Bronchial epithelial cell (primary cell): ENCODE data around the gene GLP2R. TPM values are rescaled to one million over a fixed set of nuclear protein-coding genes. Genes with fewer than 3 reads are reported as not detected.

Experiments used
- DNase-seq: peaks from one replicate; pipeline ENCODE4 v3.0.0-alpha.2; 2010; ENCODE audit warnings: low read depth
- FAIRE-seq: peaks from 2 replicates; lab custom pipeline; 2011; peaks lifted over from hg19 to GRCh38; lab: Jason Lieb, UNC
- H3K27me3 ChIP-seq: 2 replicates; pipeline ENCODE4 v1.5.1; 2011; ENCODE audit warnings: low read length; ENCODE audit not compliant: control insufficient read depth, insufficient read depth
- H3K36me3 ChIP-seq: 2 replicates; pipeline ENCODE4 v1.5.1; 2011; ENCODE audit warnings: low read length; ENCODE audit not compliant: control insufficient read depth, insufficient read depth
- H3K4me3 ChIP-seq: 2 replicates; pipeline ENCODE4 v1.5.1; 2011; ENCODE audit warnings: mild to moderate bottlenecking, low read depth, low read length, control low read depth
- total RNA-seq: library from RNA; depleted of rRNA; stranded (reverse); fragments of >200 nt; gene quantifications from 2 replicates; pipeline ENCODE4 v1.2.1, GENCODE V29; 2014
- TF ChIP-seq, protein P1 (sequence below): IDR thresholded peaks from 2 replicates; pipeline ENCODE4 v1.5.1; 2011; ENCODE audit warnings: mild to moderate bottlenecking, moderate library complexity, low read length, control low read depth, inconsistent platforms; ENCODE audit not compliant: insufficient read depth, severe bottlenecking

The GLP2R gene
- total RNA-seq, 1 donor from 2014 or later: under 0.01 TPM

GRCh38 chr17:9940841-9941240 lies 115.1 kb downstream of the GLP2R start:
- Histone ChIP-seq H3K4me3 (no peak overlapping the region), H3K27me3 (no peaks in the 10 kb centered on the region), H3K36me3 (no peaks in the 10 kb centered on the region)
- TF ChIP-seq, protein P1, sequence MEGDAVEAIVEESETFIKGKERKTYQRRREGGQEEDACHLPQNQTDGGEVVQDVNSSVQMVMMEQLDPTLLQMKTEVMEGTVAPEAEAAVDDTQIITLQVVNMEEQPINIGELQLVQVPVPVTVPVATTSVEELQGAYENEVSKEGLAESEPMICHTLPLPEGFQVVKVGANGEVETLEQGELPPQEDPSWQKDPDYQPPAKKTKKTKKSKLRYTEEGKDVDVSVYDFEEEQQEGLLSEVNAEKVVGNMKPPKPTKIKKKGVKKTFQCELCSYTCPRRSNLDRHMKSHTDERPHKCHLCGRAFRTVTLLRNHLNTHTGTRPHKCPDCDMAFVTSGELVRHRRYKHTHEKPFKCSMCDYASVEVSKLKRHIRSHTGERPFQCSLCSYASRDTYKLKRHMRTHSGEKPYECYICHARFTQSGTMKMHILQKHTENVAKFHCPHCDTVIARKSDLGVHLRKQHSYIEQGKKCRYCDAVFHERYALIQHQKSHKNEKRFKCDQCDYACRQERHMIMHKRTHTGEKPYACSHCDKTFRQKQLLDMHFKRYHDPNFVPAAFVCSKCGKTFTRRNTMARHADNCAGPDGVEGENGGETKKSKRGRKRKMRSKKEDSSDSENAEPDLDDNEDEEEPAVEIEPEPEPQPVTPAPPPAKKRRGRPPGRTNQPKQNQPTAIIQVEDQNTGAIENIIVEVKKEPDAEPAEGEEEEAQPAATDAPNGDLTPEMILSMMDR: no peak
- DNase-seq: no peak
- FAIRE-seq: no peak

DNA sequence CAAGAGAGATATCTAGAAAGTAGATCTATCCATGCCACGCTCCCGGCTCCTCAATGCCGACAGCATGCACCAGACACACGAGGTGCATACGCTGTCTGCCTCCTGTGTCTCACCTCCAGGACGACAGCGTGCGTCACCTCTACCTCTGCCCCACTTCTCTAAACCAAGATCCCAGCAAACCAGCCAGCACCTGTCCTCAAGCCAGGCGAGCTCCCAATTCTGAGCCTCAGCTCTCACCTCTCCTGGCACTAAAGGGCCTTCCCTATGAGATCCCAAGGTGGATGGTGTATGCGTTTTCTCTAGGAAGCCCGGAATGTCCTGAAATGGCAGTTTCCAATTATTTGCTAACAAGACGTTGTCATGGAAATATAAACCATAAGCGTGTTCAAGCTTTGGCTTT lies 115.6 kb downstream of the GLP2R start:
- Histone ChIP-seq H3K4me3 (no peak overlapping the region), H3K36me3 (no peaks in the 10 kb centered on the region), H3K27me3 (no peaks in the 10 kb centered on the region)
- TF ChIP-seq, protein P1: no peak
- DNase-seq (no peak), FAIRE-seq (no peak)

Other genes with a start within 250 kb of the GLP2R start
- gene CFAP52, start 249.3 kb upstream of the GLP2R start, total RNA-seq: not detected in 2 replicates
- 13.4 and 14.2 TPM in 2 replicates for gene USP43, start 180.4 kb upstream of the GLP2R start, total RNA-seq
- not detected in 2 replicates for gene DHRS7C, start 34.3 kb upstream of the GLP2R start, total RNA-seq
- not detected in 2 replicates for gene GSG1L2, start 3.8 kb upstream of the GLP2R start, total RNA-seq
- gene RCVRN, start 79.3 kb downstream of the GLP2R start, total RNA-seq: not detected in 2 replicates